Panc1 (cell line): ENCODE measurements around the gene SFXN3. TPM values are rescaled to one million over a fixed set of nuclear protein-coding genes. Genes with fewer than 3 reads are reported as not detected.

Experiments
- ATAC-seq: fragments of 200-7000 bp; cut with Tn5 transposase; 2 replicates; pipeline ENCODE4 v1.9.1; 2020; ENCODE audit warnings: mild to moderate bottlenecking, moderate library complexity
- BruUV-seq: library from RNA; stranded (reverse); fragments of 400-500 nt; replicated peaks from 2 replicates; lab custom pipeline; 2021; lab: Mats Ljungman, UMichigan
- CTCF ChIA-PET: fragments of 300-600 bp; sonication (Branson Sonifier 250); formaldehyde crosslinking; loops from one replicate; lab custom pipeline; 2022; ENCODE audit warnings: antibody characterized with exemption; lab: Charles Lee
- POLR2A ChIA-PET: fragments of 300-600 bp; sonication (Branson Sonifier 250); formaldehyde crosslinking; loops from one replicate; lab custom pipeline; 2022; ENCODE audit warnings: antibody characterized with exemption; lab: Charles Lee
- DNase-seq: peaks from one replicate; pipeline ENCODE4 v3.0.0-alpha.2; 2010; ENCODE audit warnings: low read depth, low spot score
- H3K27ac ChIP-seq: 2 replicates; pipeline ENCODE4 v1.5.1; 2011; ENCODE audit warnings: mild to moderate bottlenecking, low read length, inconsistent platforms
- H3K27me3 ChIP-seq: fragments of 200-500 bp; sonication (Bioruptor generic); 2 replicates; pipeline ENCODE4 v1.6.0; 2014; ENCODE audit warnings: low read length, inconsistent platforms; ENCODE audit not compliant: control insufficient read depth, insufficient read depth
- H3K36me3 ChIP-seq: fragments of 200-500 bp; sonication (Bioruptor generic); 2 replicates; pipeline ENCODE4 v1.5.1; 2014; ENCODE audit warnings: inconsistent platforms, mild to moderate bottlenecking, low read length, moderate library complexity; ENCODE audit not compliant: control insufficient read depth, insufficient read depth
- H3K4me1 ChIP-seq: 2 replicates; pipeline ENCODE4 v1.5.1; 2011; ENCODE audit warnings: inconsistent platforms, mild to moderate bottlenecking, low read length, moderate library complexity; ENCODE audit not compliant: control insufficient read depth, insufficient read depth
- H3K4me3 ChIP-seq, 2 experiments: 2 replicates each; pipeline ENCODE4 v1.5.1; 2011 to 2012; ENCODE audit warnings: low read depth in 2 of 2, low read length in 2 of 2, mild to moderate bottlenecking in 2 of 2, inconsistent platforms in 1 of 2, moderate library complexity in 1 of 2
- H3K9me3 ChIP-seq: fragments of 200-500 bp; sonication (Bioruptor generic); 2 replicates; pipeline ENCODE4 v1.5.1; 2014; ENCODE audit warnings: low read depth, mild to moderate bottlenecking, inconsistent platforms, low read length, moderate library complexity; ENCODE audit not compliant: control insufficient read depth, insufficient read depth
- POLR2AphosphoS5 ChIP-seq: IDR thresholded peaks from 2 replicates; pipeline ENCODE4 v1.6.1; 2012; ENCODE audit warnings: mild to moderate bottlenecking, low read depth, low read length, moderate library complexity
- SIN3A ChIP-seq: IDR thresholded peaks from 2 replicates; pipeline ENCODE4 v1.6.1; 2012; ENCODE audit warnings: low read depth, mild to moderate bottlenecking, low read length, moderate library complexity, borderline replicate concordance; ENCODE audit not compliant: insufficient read depth
- TCF7L2 ChIP-seq: IDR thresholded peaks from 2 replicates; pipeline ENCODE4 v1.6.1; 2011; ENCODE audit warnings: mild to moderate bottlenecking, low read depth, low read length, inconsistent platforms
- in situ Hi-C: cut with HindIII; loops from 2 replicates; pipeline ENCODE4 v1.10.0; 2016; ENCODE audit warnings: low sequenced_read_pairs, low pct_unique_long_range_greater_than_20kb
- intact Hi-C: fragments of 100-400 bp; cut with micrococcal nuclease; formaldehyde crosslinking; loops from one replicate; pipeline ENCODE4 v1.10.0; 2022; ENCODE audit not compliant: unreplicated experiment
- total RNA-seq: library from RNA; stranded (reverse); gene quantifications from one replicate; pipeline ENCODE4 v1.2.1, GENCODE V29; 2021; ENCODE audit not compliant: unreplicated experiment
- TF ChIP-seq, protein P1 (sequence below): fragments of 450-650 bp; IDR thresholded peaks from 2 replicates; pipeline ENCODE4 v1.5.1; 2017; ENCODE audit warnings: mild to moderate bottlenecking
- TF ChIP-seq, protein P2 (sequence below), 2 experiments: IDR thresholded peaks; 2 replicates each; pipeline ENCODE4 v1.6.1; 2011 to 2012; ENCODE audit warnings: low read depth in 2 of 2, control low read depth in 1 of 2, low read length in 1 of 2, mild to moderate bottlenecking in 1 of 2, moderate library complexity in 1 of 2; ENCODE audit not compliant: insufficient read depth in 1 of 2

SFXN3 gene
- total RNA-seq, 1 experiment from 2014 or later: 15.3 TPM

DNA sequence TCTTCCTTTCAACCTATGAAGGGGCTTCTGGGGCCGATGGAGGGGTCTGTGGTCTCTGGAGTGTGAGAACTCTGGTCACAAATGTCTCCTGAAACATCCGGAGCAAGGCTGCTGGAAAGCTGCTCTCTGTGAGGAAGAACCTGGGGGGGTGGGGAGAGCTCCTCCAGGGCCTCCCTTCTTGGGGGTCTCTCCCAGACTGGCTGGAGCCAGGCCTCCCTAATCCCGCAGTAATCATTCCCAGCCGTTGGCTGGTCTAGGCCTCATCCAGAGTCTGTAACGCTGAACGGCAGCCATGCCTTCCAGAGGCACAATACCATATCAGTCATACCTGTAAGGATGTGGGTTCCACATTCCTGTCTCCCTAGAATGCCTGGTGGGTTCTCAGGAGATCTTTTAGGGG, 35.9 kb upstream of the SFXN3 start:
- in situ Hi-C loops: no loop called here
- peaks cover 26% of the 10 kb centered on the region for H3K4me1 ChIP-seq
- TF ChIP-seq, protein P1, sequence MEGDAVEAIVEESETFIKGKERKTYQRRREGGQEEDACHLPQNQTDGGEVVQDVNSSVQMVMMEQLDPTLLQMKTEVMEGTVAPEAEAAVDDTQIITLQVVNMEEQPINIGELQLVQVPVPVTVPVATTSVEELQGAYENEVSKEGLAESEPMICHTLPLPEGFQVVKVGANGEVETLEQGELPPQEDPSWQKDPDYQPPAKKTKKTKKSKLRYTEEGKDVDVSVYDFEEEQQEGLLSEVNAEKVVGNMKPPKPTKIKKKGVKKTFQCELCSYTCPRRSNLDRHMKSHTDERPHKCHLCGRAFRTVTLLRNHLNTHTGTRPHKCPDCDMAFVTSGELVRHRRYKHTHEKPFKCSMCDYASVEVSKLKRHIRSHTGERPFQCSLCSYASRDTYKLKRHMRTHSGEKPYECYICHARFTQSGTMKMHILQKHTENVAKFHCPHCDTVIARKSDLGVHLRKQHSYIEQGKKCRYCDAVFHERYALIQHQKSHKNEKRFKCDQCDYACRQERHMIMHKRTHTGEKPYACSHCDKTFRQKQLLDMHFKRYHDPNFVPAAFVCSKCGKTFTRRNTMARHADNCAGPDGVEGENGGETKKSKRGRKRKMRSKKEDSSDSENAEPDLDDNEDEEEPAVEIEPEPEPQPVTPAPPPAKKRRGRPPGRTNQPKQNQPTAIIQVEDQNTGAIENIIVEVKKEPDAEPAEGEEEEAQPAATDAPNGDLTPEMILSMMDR: no peak
- no peak for TF ChIP-seq POLR2AphosphoS5
- no peak for TF ChIP-seq SIN3A
- TF ChIP-seq, protein P2, sequence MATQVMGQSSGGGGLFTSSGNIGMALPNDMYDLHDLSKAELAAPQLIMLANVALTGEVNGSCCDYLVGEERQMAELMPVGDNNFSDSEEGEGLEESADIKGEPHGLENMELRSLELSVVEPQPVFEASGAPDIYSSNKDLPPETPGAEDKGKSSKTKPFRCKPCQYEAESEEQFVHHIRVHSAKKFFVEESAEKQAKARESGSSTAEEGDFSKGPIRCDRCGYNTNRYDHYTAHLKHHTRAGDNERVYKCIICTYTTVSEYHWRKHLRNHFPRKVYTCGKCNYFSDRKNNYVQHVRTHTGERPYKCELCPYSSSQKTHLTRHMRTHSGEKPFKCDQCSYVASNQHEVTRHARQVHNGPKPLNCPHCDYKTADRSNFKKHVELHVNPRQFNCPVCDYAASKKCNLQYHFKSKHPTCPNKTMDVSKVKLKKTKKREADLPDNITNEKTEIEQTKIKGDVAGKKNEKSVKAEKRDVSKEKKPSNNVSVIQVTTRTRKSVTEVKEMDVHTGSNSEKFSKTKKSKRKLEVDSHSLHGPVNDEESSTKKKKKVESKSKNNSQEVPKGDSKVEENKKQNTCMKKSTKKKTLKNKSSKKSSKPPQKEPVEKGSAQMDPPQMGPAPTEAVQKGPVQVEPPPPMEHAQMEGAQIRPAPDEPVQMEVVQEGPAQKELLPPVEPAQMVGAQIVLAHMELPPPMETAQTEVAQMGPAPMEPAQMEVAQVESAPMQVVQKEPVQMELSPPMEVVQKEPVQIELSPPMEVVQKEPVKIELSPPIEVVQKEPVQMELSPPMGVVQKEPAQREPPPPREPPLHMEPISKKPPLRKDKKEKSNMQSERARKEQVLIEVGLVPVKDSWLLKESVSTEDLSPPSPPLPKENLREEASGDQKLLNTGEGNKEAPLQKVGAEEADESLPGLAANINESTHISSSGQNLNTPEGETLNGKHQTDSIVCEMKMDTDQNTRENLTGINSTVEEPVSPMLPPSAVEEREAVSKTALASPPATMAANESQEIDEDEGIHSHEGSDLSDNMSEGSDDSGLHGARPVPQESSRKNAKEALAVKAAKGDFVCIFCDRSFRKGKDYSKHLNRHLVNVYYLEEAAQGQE (IDR thresholded peaks at IDR 0.05; ENCODE audit: insufficient read depth in 1 of 2, low read depth in 2 of 2, low read length in 1 of 2): no peak
- TF ChIP-seq TCF7L2: no peak
- H3K36me3 ChIP-seq: peaks cover 14% of the 10 kb centered on the region
- no peak for ATAC-seq
- POLR2A ChIA-PET: no interaction called here
- CTCF ChIA-PET: interaction anchor here (1.5 kb wide), 1 partner anchor 16 kb away, joined by 6 read pairs; no protein-coding TSS in a partner anchor
- no TSS peak for BruUV-seq
- H3K27me3 ChIP-seq: no peaks in the 10 kb centered on the region
- no peak for DNase-seq
- H3K4me3 ChIP-seq: no peak overlapping the region
- intact Hi-C loops: no loop called here
- H3K27ac ChIP-seq: no peak overlapping the region; the same call in none of the 2 replicates
- no peaks in the 10 kb centered on the region for H3K9me3 ChIP-seq

DNA sequence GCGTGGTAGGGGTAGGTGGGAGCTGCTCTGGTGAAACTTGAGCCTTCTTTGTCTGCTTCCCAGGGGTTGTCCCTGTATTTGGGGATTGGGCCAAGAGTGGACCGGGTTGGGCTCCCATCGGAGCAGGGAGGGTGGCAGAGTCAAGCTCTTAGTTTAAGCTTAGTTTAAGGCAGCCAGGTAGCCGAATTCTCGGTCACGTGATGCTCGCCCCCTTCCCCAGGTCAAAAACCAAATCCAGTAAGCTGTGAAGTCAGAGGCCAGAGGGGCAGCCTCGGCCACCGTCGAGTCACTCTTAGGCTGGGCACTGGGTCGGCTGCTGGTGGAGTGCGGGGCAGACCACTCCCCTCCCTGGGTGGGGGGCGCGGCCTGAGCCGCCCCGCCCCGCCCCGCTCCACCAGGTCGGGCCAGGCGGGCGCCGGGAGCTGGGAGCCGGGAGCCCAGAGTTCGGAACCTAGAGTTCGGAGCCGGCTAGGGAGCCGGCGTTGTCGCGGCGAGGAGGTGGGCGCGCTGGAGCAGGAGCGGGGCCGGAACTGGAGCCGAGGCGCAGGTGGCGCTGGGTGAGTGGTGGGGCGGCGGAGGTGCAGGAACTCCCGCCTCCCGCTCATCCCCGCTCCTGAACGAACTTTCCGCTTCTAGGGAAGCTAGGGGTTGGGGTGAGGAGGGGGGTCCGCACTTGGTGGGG, 34.2 kb upstream of the SFXN3 start:
- BruUV-seq: no TSS peak
- H3K4me3 ChIP-seq: peak overlapping the region; percentile 74 to 87
- peaks cover 40% of the 10 kb centered on the region for H3K4me1 ChIP-seq
- peaks cover 7% of the 10 kb centered on the region; the same call in 1 of the 2 replicates for H3K36me3 ChIP-seq
- CTCF ChIA-PET: interaction anchor here (1.0 to 1.8 kb wide), 5 partner anchors 15 to 53 kb away, joined by 3 to 11 read pairs (median 6); partner anchors contain the start of gene SEMA4G
- H3K27me3 ChIP-seq: no peaks in the 10 kb centered on the region
- TF ChIP-seq POLR2AphosphoS5 (no peak; the same call in 1 of the 2 replicates), TCF7L2 (no peak), SIN3A (no peak)
- TF ChIP-seq, protein P1: no peak
- TF ChIP-seq, protein P2 (IDR thresholded peaks at IDR 0.05; ENCODE audit: insufficient read depth in 1 of 2, low read depth in 2 of 2, low read length in 1 of 2): no peak
- intact Hi-C loops: no loop called here
- POLR2A ChIA-PET: interaction anchor here (0.5 to 1.1 kb wide), 3 partner anchors 16 to 253 kb away, joined by 3 to 5 read pairs (median 4); partner anchors contain the start of gene KAZALD1
- ATAC-seq (peak; percentile 50), DNase-seq (no peak)
- H3K9me3 ChIP-seq: no peaks in the 10 kb centered on the region
- H3K27ac ChIP-seq: peak overlapping the region; percentile 96
- in situ Hi-C loops: no loop called here
